CD14-positive monocyte (primary cell): ENCODE measurements around the gene HIF1AN. TPM values are rescaled to one million over a fixed set of nuclear protein-coding genes. Genes with fewer than 3 reads are reported as not detected.

Experiments
- DNase-seq, 3 donors: peaks; one replicate each; pipeline ENCODE4 v3.0.0-alpha.2; 2011 to 2022
- H2AFZ ChIP-seq: 2 replicates; pipeline ENCODE4 v1.6.0; 2012; ENCODE audit warnings: mild to moderate bottlenecking, low read depth, low read length, inconsistent platforms; ENCODE audit not compliant: insufficient read depth, poor library complexity, severe bottlenecking
- H3K27ac ChIP-seq, 2 donors: 1 replicate in 1 of 2; 2 replicates in 1 of 2; pipeline ENCODE4 v1.5.1; 2012 to 2013; ENCODE audit warnings: low read length in 2 of 2, control low read depth in 1 of 2, inconsistent platforms in 1 of 2, low read depth in 1 of 2, mild to moderate bottlenecking in 1 of 2
- H3K27me3 ChIP-seq, 2 donors: one replicate each; pipeline versions ENCODE4 v1.6.0 to v1.6.1; 2011 to 2013; ENCODE audit warnings: low read length in 2 of 2; ENCODE audit not compliant: control insufficient read depth in 2 of 2, insufficient read depth in 2 of 2
- H3K36me3 ChIP-seq, 2 donors: replicated peaks in 1 of 2; 1 replicate in 1 of 2; 2 replicates in 1 of 2; pipeline versions ENCODE4 v1.5.1 to v1.6.1; 2012 to 2013; ENCODE audit warnings: low read length in 2 of 2, control low read depth in 1 of 2, inconsistent platforms in 1 of 2, mild to moderate bottlenecking in 1 of 2; ENCODE audit not compliant: insufficient read depth in 2 of 2, control insufficient read depth in 1 of 2
- H3K4me1 ChIP-seq, 2 donors: 1 replicate in 1 of 2; 2 replicates in 1 of 2; pipeline versions ENCODE4 v1.5.1 to v1.6.1; 2012 to 2013; ENCODE audit warnings: low read length in 2 of 2, control low read depth in 1 of 2, inconsistent platforms in 1 of 2, mild to moderate bottlenecking in 1 of 2, moderate library complexity in 1 of 2; ENCODE audit not compliant: insufficient read depth in 2 of 2, control insufficient read depth in 1 of 2
- H3K4me2 ChIP-seq: replicated peaks from 2 replicates; pipeline ENCODE3; 2012; ENCODE audit warnings: low read length, moderate library complexity, mild to moderate bottlenecking; ENCODE audit not compliant: poor library complexity, severe bottlenecking; ENCODE audit errors: extremely low read depth
- H3K4me3 ChIP-seq, 3 experiments: fragments of 200-600 bp in 1 of 3; sonication (generic) in 1 of 3; replicated peaks in 1 of 3; 1 replicate in 2 of 3; 2 replicates in 1 of 3; pipeline ENCODE4 v1.5.1; 2011 to 2013; ENCODE audit warnings: low read length in 3 of 3, mild to moderate bottlenecking in 3 of 3, control low read depth in 2 of 3, low read depth in 2 of 3, inconsistent platforms in 1 of 3, moderate library complexity in 1 of 3
- H3K79me2 ChIP-seq: 2 replicates; pipeline ENCODE4 v1.6.0; 2012; ENCODE audit warnings: mild to moderate bottlenecking, control low read depth, inconsistent platforms, low read length, moderate library complexity; ENCODE audit not compliant: insufficient read depth
- H3K9ac ChIP-seq: 2 replicates; pipeline ENCODE4 v1.6.0; 2017; ENCODE audit warnings: low read length, mild to moderate bottlenecking; ENCODE audit not compliant: insufficient read depth, poor library complexity, severe bottlenecking
- H3K9me3 ChIP-seq, 2 donors: replicated peaks in 1 of 2; 1 replicate in 1 of 2; 2 replicates in 1 of 2; pipeline versions ENCODE4 v1.5.1 to v1.6.1; 2012 to 2013; ENCODE audit warnings: low read length in 2 of 2, control low read depth in 1 of 2; ENCODE audit not compliant: control insufficient read depth in 1 of 2, insufficient read depth in 1 of 2
- H4K20me1 ChIP-seq: 2 replicates; pipeline ENCODE4 v1.6.0; 2012; ENCODE audit warnings: mild to moderate bottlenecking, low read length, control low read depth, moderate library complexity; ENCODE audit not compliant: insufficient read depth
- H3K27ac Mint-ChIP-seq, 7 donors: one replicate each; pipeline ENCODE4 v1.8.0; 2020; ENCODE audit warnings: mild to moderate bottlenecking in 7 of 7, mixed read lengths in 7 of 7, moderate library complexity in 6 of 7, inconsistent platforms in 2 of 7
- H3K27me3 Mint-ChIP-seq, 3 donors: one replicate each; pipeline ENCODE4 v1.8.0; 2021 to 2022; ENCODE audit warnings: low read depth in 3 of 3, mild to moderate bottlenecking in 3 of 3, mixed read lengths in 3 of 3, moderate library complexity in 3 of 3, inconsistent platforms in 1 of 3
- H3K36me3 Mint-ChIP-seq, 2 donors: one replicate each; pipeline ENCODE4 v1.8.0; 2020; ENCODE audit warnings: mixed read lengths in 2 of 2, inconsistent platforms in 1 of 2, mild to moderate bottlenecking in 1 of 2
- H3K4me1 Mint-ChIP-seq: one replicate; pipeline ENCODE4 v1.8.0; 2020; ENCODE audit warnings: mild to moderate bottlenecking, mixed read lengths
- H3K4me3 Mint-ChIP-seq, 2 donors: one replicate each; pipeline ENCODE4 v1.8.0; 2020; ENCODE audit warnings: mild to moderate bottlenecking in 2 of 2, mixed read lengths in 2 of 2, moderate library complexity in 1 of 2
- H3K9me3 Mint-ChIP-seq, 7 donors: one replicate each; pipeline ENCODE4 v1.8.0; 2020 to 2022; ENCODE audit warnings: mixed read lengths in 7 of 7, mild to moderate bottlenecking in 6 of 7, moderate library complexity in 6 of 7, inconsistent platforms in 2 of 7
- WGBS: methylation state at CpG from one replicate; pipeline ENCODE4 v1.1.5; 2013; ENCODE audit warnings: missing lambda C conversion rate; ENCODE audit not compliant: insufficient coverage; 5-methylcytosine and 5-hydroxymethylcytosine counted together
- intact Hi-C, 2 donors: fragments of 100-400 bp; cut with micrococcal nuclease; formaldehyde crosslinking; loops; one replicate each; pipeline versions ENCODE4 v1.15.0 to v1.15.1; 2023
- polyA plus RNA-seq, 3 donors: library from polyadenylated mRNA; depleted of rRNA in 1 of 3; unstranded in 2 of 3; stranded (reverse) in 1 of 3; fragments of 300-500 nt in 2 of 3; fragments of >200 nt in 1 of 3; fragmentation: Illumina TruSeq in 2 of 3; gene quantifications; 1 replicate in 2 of 3; 2 replicates in 1 of 3; pipeline ENCODE4 v1.2.3, GENCODE V29; 2012 to 2021
- TF ChIP-seq, protein P1 (sequence below): fragments of 200-600 bp; IDR thresholded peaks from one replicate; pipeline ENCODE4 v1.8.0; 2022; ENCODE audit warnings: antibody characterized with exemption, mild to moderate bottlenecking

Gene HIF1AN
- polyA plus RNA-seq, 3 donors, result 8.5 to 25.3 (median 17.2) TPM

- peaks cover 11 to 13% of the 10 kb centered on the region in 2 donors for H3K36me3 Mint-ChIP-seq
- peaks cover 18% of the 10 kb centered on the region for H3K4me1 Mint-ChIP-seq
- WGBS, result 81% methylated on average over 6 of the region's 9 CpGs
- H3K4me2 ChIP-seq, result no peak overlapping the region
- no peaks in the 10 kb centered on the region for H3K36me3 ChIP-seq
- peaks cover 0 to 16% (median 10%) of the 10 kb centered on the region in 7 donors for H3K9me3 Mint-ChIP-seq
- H3K4me3 Mint-ChIP-seq, result no peak overlapping the region
- H4K20me1 ChIP-seq, result no peaks in the 10 kb centered on the region
- H3K9ac ChIP-seq, result no peak overlapping the region
- H3K9me3 ChIP-seq, result peaks cover 2 to 14% of the 10 kb centered on the region in 2 donors
- H3K4me3 ChIP-seq, result no peak overlapping the region
- no peak for DNase-seq
- H2AFZ ChIP-seq, result no peak overlapping the region
- peaks cover 35 to 81% of the 10 kb centered on the region in 2 donors for H3K27me3 ChIP-seq
- H3K79me2 ChIP-seq, result no peaks in the 10 kb centered on the region
- peaks cover 12 to 16% of the 10 kb centered on the region in 2 donors for H3K4me1 ChIP-seq
- no peak overlapping the region for H3K27ac Mint-ChIP-seq
- H3K27me3 Mint-ChIP-seq, result peaks cover 48 to 73% (median 68%) of the 10 kb centered on the region in 3 donors
- intact Hi-C loops, result loop anchor here in 1 of 2 donors (10.0 kb wide), 1 partner anchor 169 kb away; no protein-coding TSS in a partner anchor
- no peak overlapping the region for H3K27ac ChIP-seq
- TF ChIP-seq, protein P1, sequence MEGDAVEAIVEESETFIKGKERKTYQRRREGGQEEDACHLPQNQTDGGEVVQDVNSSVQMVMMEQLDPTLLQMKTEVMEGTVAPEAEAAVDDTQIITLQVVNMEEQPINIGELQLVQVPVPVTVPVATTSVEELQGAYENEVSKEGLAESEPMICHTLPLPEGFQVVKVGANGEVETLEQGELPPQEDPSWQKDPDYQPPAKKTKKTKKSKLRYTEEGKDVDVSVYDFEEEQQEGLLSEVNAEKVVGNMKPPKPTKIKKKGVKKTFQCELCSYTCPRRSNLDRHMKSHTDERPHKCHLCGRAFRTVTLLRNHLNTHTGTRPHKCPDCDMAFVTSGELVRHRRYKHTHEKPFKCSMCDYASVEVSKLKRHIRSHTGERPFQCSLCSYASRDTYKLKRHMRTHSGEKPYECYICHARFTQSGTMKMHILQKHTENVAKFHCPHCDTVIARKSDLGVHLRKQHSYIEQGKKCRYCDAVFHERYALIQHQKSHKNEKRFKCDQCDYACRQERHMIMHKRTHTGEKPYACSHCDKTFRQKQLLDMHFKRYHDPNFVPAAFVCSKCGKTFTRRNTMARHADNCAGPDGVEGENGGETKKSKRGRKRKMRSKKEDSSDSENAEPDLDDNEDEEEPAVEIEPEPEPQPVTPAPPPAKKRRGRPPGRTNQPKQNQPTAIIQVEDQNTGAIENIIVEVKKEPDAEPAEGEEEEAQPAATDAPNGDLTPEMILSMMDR, result no peak
Observed at GRCh38 chr10:100565206-100565985, 29.7 kb downstream of the HIF1AN start.

- TF ChIP-seq, protein P1, result no peak
- H3K9me3 Mint-ChIP-seq, result peaks cover 0 to 14% (median 10%) of the 10 kb centered on the region in 7 donors
- peaks cover 14% of the 10 kb centered on the region for H3K4me1 Mint-ChIP-seq
- H3K27me3 Mint-ChIP-seq, result peaks cover 40 to 64% (median 61%) of the 10 kb centered on the region in 3 donors
- Histone ChIP-seq H3K4me1 (peaks cover 10 to 14% of the 10 kb centered on the region in 2 donors), H3K4me2 (no peak overlapping the region), H3K9me3 (peaks cover 2 to 14% of the 10 kb centered on the region in 2 donors), H3K4me3 (no peak overlapping the region), H2AFZ (no peak overlapping the region), H3K79me2 (no peaks in the 10 kb centered on the region), H3K27ac (no peak overlapping the region), H3K27me3 (peaks cover 34 to 81% of the 10 kb centered on the region in 2 donors), H3K36me3 (no peaks in the 10 kb centered on the region), H4K20me1 (no peaks in the 10 kb centered on the region), H3K9ac (no peak overlapping the region)
- intact Hi-C loops, result loop anchor here in 1 of 2 donors (10.0 kb wide), 1 partner anchor 168 kb away; no protein-coding TSS in a partner anchor
- DNase-seq, result no peak
- 70% methylated on average over 3 of the region's 3 CpGs for WGBS
- H3K4me3 Mint-ChIP-seq, result peak overlapping the region in 1 of 2 donors; percentile 59
- H3K36me3 Mint-ChIP-seq, result peaks cover 3 to 8% of the 10 kb centered on the region in 2 donors
- no peak overlapping the region for H3K27ac Mint-ChIP-seq
Observed at GRCh38 chr10:100566561-100566960, 30.8 kb downstream of the HIF1AN start.
